K562 (cell line): ENCODE data around the gene AHCYL2. TPM values are rescaled to one million over a fixed set of nuclear protein-coding genes. Genes with fewer than 3 reads are reported as not detected.

Source experiments
- ATAC-seq: fragments of 200-7000 bp; cut with Tn5 transposase; 3 replicates; pipeline ENCODE4 v1.9.1; 2020; ENCODE audit warnings: moderate library complexity
- BruUV-seq: library from RNA; stranded (reverse); fragments of 400-500 nt; replicated peaks from 2 replicates; lab custom pipeline; 2021; lab: Mats Ljungman, UMichigan
- CTCF ChIA-PET: fragments of 300-600 bp; formaldehyde crosslinking; extraction: SDS; loops from one replicate; lab custom pipeline; 2021; ENCODE audit warnings: low intra/inter-chr PET ratio; lab: Yijun Ruan, JAX
- POLR2A ChIA-PET: fragments of 300-600, 350-650 bp; sonication (Branson Sonifier 250); formaldehyde crosslinking; extraction: SDS; loops from one replicate; lab custom pipeline; 2021; ENCODE audit warnings: antibody characterized with exemption, inconsistent platforms; lab: Yijun Ruan, JAX
- DNase-seq, 4 experiments: peaks; one replicate each; pipeline versions ENCODE4 v3.0.0 to v3.0.0-alpha.2; 2011 to 2018; ENCODE audit warnings: low spot score in 3 of 4, mixed read lengths in 3 of 4; ENCODE audit errors: extremely low read depth in 1 of 4
- FAIRE-seq: peaks from 2 replicates; lab custom pipeline; 2011; peaks lifted over from hg19 to GRCh38; lab: Jason Lieb, UNC
- H2AFZ ChIP-seq: 2 replicates; pipeline ENCODE4 v1.6.0; 2011; ENCODE audit warnings: low read depth, low read length, control low read depth, inconsistent platforms
- H3K27ac ChIP-seq: fragments of 200-600 bp; 3 replicates; pipeline ENCODE4 v1.8.0; 2011; ENCODE audit warnings: low read depth, mild to moderate bottlenecking, control low read depth, inconsistent platforms, low read length, moderate library complexity, mixed read lengths; ENCODE audit errors: extremely low read depth
- H3K27me3 ChIP-seq, 2 experiments: fragments of 300-600 bp in 1 of 2; 2 replicates in 1 of 2; 3 replicates in 1 of 2; pipeline versions ENCODE4 v1.6.0 to v1.8.0; 2011; ENCODE audit warnings: inconsistent platforms in 2 of 2, low read length in 2 of 2, mild to moderate bottlenecking in 1 of 2, mixed read lengths in 1 of 2, moderate library complexity in 1 of 2; ENCODE audit not compliant: control insufficient read depth in 2 of 2, insufficient read depth in 2 of 2
- H3K36me3 ChIP-seq: fragments of 300-600 bp; 3 replicates; pipeline ENCODE4 v1.8.0; 2011; ENCODE audit warnings: mild to moderate bottlenecking, low read length, inconsistent platforms; ENCODE audit not compliant: control insufficient read depth, insufficient read depth
- H3K4me1 ChIP-seq, 2 experiments: fragments of 200-600 bp in 1 of 2; replicated peaks in 1 of 2; 2 replicates in 1 of 2; 3 replicates in 1 of 2; pipeline versions ENCODE4 v1.5.1 to v1.8.0; 2011; ENCODE audit warnings: inconsistent platforms in 2 of 2, low read length in 2 of 2, mild to moderate bottlenecking in 1 of 2, mixed read lengths in 1 of 2, moderate library complexity in 1 of 2; ENCODE audit not compliant: control insufficient read depth in 2 of 2, insufficient read depth in 2 of 2
- H3K4me2 ChIP-seq: 2 replicates; pipeline ENCODE4 v1.6.1; 2011; ENCODE audit warnings: low read length, control low read depth, inconsistent platforms, mixed read lengths; ENCODE audit not compliant: insufficient read depth
- H3K4me3 ChIP-seq: fragments of 200-600 bp; sonication (generic), shearing (Covaris generic); 2 replicates; pipeline ENCODE4 v1.5.1; 2016; ENCODE audit warnings: control low read depth, inconsistent platforms
- H3K79me2 ChIP-seq: fragments of 200-600 bp; 3 replicates; pipeline ENCODE4 v1.8.0; 2011; ENCODE audit warnings: low read length, inconsistent platforms; ENCODE audit not compliant: control insufficient read depth, insufficient read depth
- H3K9ac ChIP-seq, 2 experiments: 2 replicates each; pipeline versions ENCODE4 v1.6.0 to v1.6.1; 2011; ENCODE audit warnings: low read depth in 2 of 2, low read length in 2 of 2, control low read depth in 1 of 2, inconsistent platforms in 1 of 2, mild to moderate bottlenecking in 1 of 2, mixed read lengths in 1 of 2; ENCODE audit not compliant: insufficient read depth in 1 of 2
- H3K9me1 ChIP-seq: one replicate; pipeline ENCODE4 v1.6.0; 2011; ENCODE audit warnings: inconsistent platforms, mild to moderate bottlenecking, low read length, moderate library complexity; ENCODE audit not compliant: control insufficient read depth, insufficient read depth
- H3K9me3 ChIP-seq: replicated peaks from 2 replicates; pipeline ENCODE4 v1.5.1; 2011; ENCODE audit warnings: low read depth, low read length, inconsistent platforms; ENCODE audit not compliant: control insufficient read depth, insufficient read depth
- H4K20me1 ChIP-seq: replicated peaks from 2 replicates; pipeline ENCODE4 v1.6.1; 2011; ENCODE audit warnings: low read length, inconsistent platforms, mixed read lengths; ENCODE audit not compliant: control insufficient read depth, insufficient read depth
- CCAR2 ChIP-seq: fragments of 200-400 bp; formaldehyde crosslinking; IDR thresholded peaks from 2 replicates; pipeline ENCODE4 v1.6.1; 2017; ENCODE audit warnings: mild to moderate bottlenecking, low read depth, low read length
- ETV6 ChIP-seq, 3 experiments: fragments of 150-350 bp in 1 of 3; sonication (generic) in 1 of 3; formaldehyde crosslinking in 1 of 3; IDR thresholded peaks; 2 replicates each; pipeline versions ENCODE4 v1.6.1 to v1.8.0; 2014 to 2022; ENCODE audit warnings: borderline replicate concordance in 2 of 3, low read depth in 2 of 3, antibody characterized with exemption in 1 of 3, low read length in 1 of 3, mild to moderate bottlenecking in 1 of 3, missing genetic modification reagents in 1 of 3
- GTF2E2 ChIP-seq: fragments of 200-800 bp; sonication (Bioruptor generic); IDR thresholded peaks from 2 replicates; pipeline ENCODE4 v1.6.1; 2016; ENCODE audit warnings: missing genetic modification characterization, missing compliant biosample characterization
- HDAC2 ChIP-seq: fragments of 450-650 bp; IDR thresholded peaks from 2 replicates; pipeline ENCODE4 v1.6.1; 2016; ENCODE audit warnings: mild to moderate bottlenecking
- KLF13 ChIP-seq: fragments of 450-650 bp; IDR thresholded peaks from 2 replicates; pipeline ENCODE4 v1.6.1; 2016; ENCODE audit warnings: missing genetic modification characterization, low read depth, mild to moderate bottlenecking, missing compliant biosample characterization, moderate library complexity, borderline replicate concordance
- MXI1 ChIP-seq: IDR thresholded peaks from 2 replicates; pipeline ENCODE4 v1.6.1; 2011; ENCODE audit warnings: low read depth, mild to moderate bottlenecking, improper control_type of control experiment, low read length
- POLR2H ChIP-seq: IDR thresholded peaks from 2 replicates; pipeline ENCODE4 v1.6.1; 2016; ENCODE audit warnings: missing genetic modification characterization, low read depth, mild to moderate bottlenecking, control low read depth, missing compliant biosample characterization, moderate library complexity
- SIRT6 ChIP-seq: IDR thresholded peaks from one replicate; pipeline ENCODE4 v1.6.1; 2012; ENCODE audit warnings: low read depth, mild to moderate bottlenecking, control low read depth, inconsistent platforms, low read length, moderate library complexity
- SOX6 ChIP-seq: fragments of 450-650 bp; IDR thresholded peaks from 2 replicates; pipeline ENCODE4 v1.6.1; 2014; ENCODE audit warnings: mild to moderate bottlenecking
- SP2 ChIP-seq: IDR thresholded peaks from 2 replicates; pipeline ENCODE4 v1.6.1; 2011; ENCODE audit warnings: mild to moderate bottlenecking, low read depth, low read length, moderate library complexity; ENCODE audit not compliant: poor library complexity, severe bottlenecking; ENCODE audit errors: extremely low read depth
- TCF3 ChIP-seq: sonication (generic); formaldehyde crosslinking; IDR thresholded peaks from 2 replicates; pipeline ENCODE4 v1.4.0; 2020; ENCODE audit warnings: mild to moderate bottlenecking, missing genetic modification reagents
- WHSC1 ChIP-seq: IDR thresholded peaks from one replicate; pipeline ENCODE4 v1.6.1; 2012; ENCODE audit warnings: low read length, control low read depth, inconsistent platforms
- ZNF24 ChIP-seq: fragments of 450-650 bp; IDR thresholded peaks from 2 replicates; pipeline ENCODE4 v1.6.1; 2016
- ZNF444 ChIP-seq: fragments of 250-450 bp; sonication (Bioruptor Pico); IDR thresholded peaks from 2 replicates; pipeline ENCODE4 v1.4.0; 2020; ENCODE audit warnings: mild to moderate bottlenecking, moderate library complexity
- WGBS: fragments of 100-300 bp; shearing (Covaris generic); methylation state at CpG from one replicate; pipeline ENCODE4 v1.1.6; 2016; ENCODE audit warnings: low coverage, mixed read lengths; ENCODE audit not compliant: insufficient coverage; ENCODE audit errors: missing lambda C conversion rate; 5-methylcytosine and 5-hydroxymethylcytosine counted together
- in situ Hi-C: fragments of 300-500 bp; cut with MboI; formaldehyde crosslinking; loops from 4 replicates; pipeline ENCODE4 v1.15.0; 2018; ENCODE audit warnings: inconsistent platforms, mixed read lengths
- intact Hi-C: fragments of 100-400 bp; cut with micrococcal nuclease; formaldehyde crosslinking; loops from 2 replicates; pipeline ENCODE4 v1.14.2; 2022
- polyA plus RNA-seq, 8 experiments: library from polyadenylated mRNA; depleted of rRNA in 4 of 8; stranded (reverse) in 5 of 8; unstranded in 3 of 8; fragments of >200 nt; fragmentation: Nextera tagmentation in 2 of 8; fragmentation: Illumina TruSeq in 1 of 8; extraction: Ambion mirVana in 2 of 8; extraction: Trizol in 1 of 8; gene quantifications; 2 replicates each; pipeline versions ENCODE4 v1.2.1 to v1.2.3, GENCODE V29; 2011 to 2014; ENCODE audit warnings: inconsistent platforms in 1 of 8, missing spikeins in 1 of 8
- total RNA-seq, 7 experiments: library from RNA; depleted of rRNA in 6 of 7; stranded (reverse); fragments of >200 nt in 6 of 7; fragmentation: Illumina TruSeq in 2 of 7; extraction: Trizol in 2 of 7; gene quantifications; 2 replicates each; pipeline versions ENCODE4 v1.2.1 to v1.2.3, GENCODE V29; 2011 to 2021; ENCODE audit warnings: low replicate concordance in 1 of 7
- TF ChIP-seq, protein P1 (sequence below): fragments of 450-650 bp; IDR thresholded peaks from 2 replicates; pipeline ENCODE4 v1.6.1; 2016; ENCODE audit warnings: antibody characterized with exemption

AHCYL2 gene
- total and polyA plus RNA-seq, 9 of the 15 experiments (the other 6 are each of a cell fraction or from before 2014, with no cell fraction given) = 0.93 to 10.5 (median 5.2) TPM

DNA sequence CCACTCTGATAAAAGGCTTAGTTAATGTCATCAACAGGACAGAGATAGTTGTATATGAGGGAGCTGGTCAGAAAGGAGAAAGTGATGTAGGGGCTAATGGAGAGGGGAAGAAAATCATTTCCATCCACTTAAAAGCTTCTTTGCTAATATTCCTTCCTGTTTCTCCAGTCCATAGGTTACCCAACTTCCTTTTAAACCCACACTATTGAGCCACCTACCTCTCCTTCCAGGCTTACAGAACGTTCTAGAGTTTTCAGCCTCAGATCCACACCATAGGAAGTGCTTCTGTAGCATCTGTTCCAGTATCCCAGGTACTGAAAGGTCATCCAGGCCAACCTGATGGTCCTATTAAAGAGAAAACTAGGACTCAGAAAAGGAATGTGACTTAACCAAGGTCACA is 237.6 kb downstream of the AHCYL2 start:
- in situ Hi-C loops (loop anchor here (5.0 kb wide), 1 partner anchor 95 kb away; no protein-coding TSS in a partner anchor), intact Hi-C loops (no loop called here)
- Histone ChIP-seq H2AFZ (no peak overlapping the region), H3K27me3 (no peaks in the 10 kb centered on the region), H3K9me1 (no peaks in the 10 kb centered on the region), H3K4me1 (no peaks in the 10 kb centered on the region), H3K36me3 (peaks cover 100% of the 10 kb centered on the region), H3K9me3 (no peaks in the 10 kb centered on the region), H3K4me2 (no peak overlapping the region), H3K79me2 (no peaks in the 10 kb centered on the region), H3K27ac (no peak overlapping the region), H3K9ac (no peak overlapping the region), H4K20me1 (no peaks in the 10 kb centered on the region), H3K4me3 (no peak overlapping the region)
- BruUV-seq = no TSS peak
- WGBS = 83% methylated on average over 1 of the region's 1 CpG
- TF ChIP-seq POLR2H (tag) (no peak), TCF3 (no peak), ZNF24 (no peak), SOX6 (no peak), CCAR2 (no peak), MXI1 (no peak), SIRT6 (no peak), ZNF444 (CRISPR knock-in tag) (no peak), KLF13 (tag) (no peak), WHSC1 (no peak), ETV6 (IDR thresholded peaks at IDR 0.05; ENCODE audit: borderline replicate concordance in 1 of 2, low read depth in 2 of 2, low read length in 1 of 2) (no peak), ETV6 (CRISPR knock-in tag; IDR thresholded peaks at IDR 0.05; ENCODE audit: borderline replicate concordance) (no peak), HDAC2 (no peak), GTF2E2 (tag) (no peak), SP2 (no peak)
- TF ChIP-seq, protein P1, sequence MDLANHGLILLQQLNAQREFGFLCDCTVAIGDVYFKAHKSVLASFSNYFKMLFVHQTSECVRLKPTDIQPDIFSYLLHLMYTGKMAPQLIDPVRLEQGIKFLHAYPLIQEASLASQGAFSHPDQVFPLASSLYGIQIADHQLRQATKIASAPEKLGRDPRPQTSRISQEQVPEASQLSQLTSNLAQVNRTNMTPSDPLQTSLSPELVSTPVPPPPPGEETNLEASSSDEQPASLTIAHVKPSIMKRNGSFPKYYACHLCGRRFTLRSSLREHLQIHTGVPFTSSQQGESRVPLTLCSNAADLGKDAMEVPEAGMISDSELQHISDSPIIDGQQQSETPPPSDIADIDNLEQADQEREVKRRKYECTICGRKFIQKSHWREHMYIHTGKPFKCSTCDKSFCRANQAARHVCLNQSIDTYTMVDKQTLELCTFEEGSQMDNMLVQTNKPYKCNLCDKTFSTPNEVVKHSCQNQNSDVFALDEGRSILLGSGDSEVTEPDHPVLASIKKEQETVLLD = no peak
- ChIA-PET CTCF (no interaction called here), POLR2A (interaction anchor here (0.9 to 1.1 kb wide), 4 partner anchors 8 to 23 kb away, joined by 3 to 4 read pairs (median 4); no protein-coding TSS in a partner anchor)
- ATAC-seq (no peak), DNase-seq (no peak), FAIRE-seq (no peak)
